GM08714 (cell line): ENCODE measurements around the gene SHB.

Experiments
- H3K4me3 ChIP-seq: fragments of 200-500 bp; sonication (Bioruptor generic); 2 replicates; pipeline ENCODE4 v1.5.1; 2014; ENCODE audit warnings: mild to moderate bottlenecking, low read length, inconsistent platforms
- ZNF274 ChIP-seq: IDR thresholded peaks from 2 replicates; pipeline ENCODE4 v1.6.1; 2012; ENCODE audit warnings: mild to moderate bottlenecking, low read depth, low read length

The SHB gene

GRCh38 chr9:38068701-38069628 lies at the start of gene SHB:
Gene SHB (minus strand): TSS chr9:38069227. CDS start chr9:38068645, 582 bp downstream.
- no peak for TF ChIP-seq ZNF274
- H3K4me3 ChIP-seq, result peak within 1 kb of the TSS; percentile 79

- H3K4me3 ChIP-seq, result no peak overlapping the region
- TF ChIP-seq ZNF274, result no peak
These were observed 48.6 kb upstream of the SHB start for GRCh38 chr9:38117651-38118050.

GRCh38 chr9:38114905-38115304 lies 45.9 kb upstream of the SHB start:
- no peak overlapping the region for H3K4me3 ChIP-seq
- TF ChIP-seq ZNF274, result no peak

GRCh38 chr9:38112456-38112855 lies 43.4 kb upstream of the SHB start:
- TF ChIP-seq ZNF274, result no peak

GRCh38 chr9:38112049-38112448 lies 43.0 kb upstream of the SHB start:
- no peak for TF ChIP-seq ZNF274
- H3K4me3 ChIP-seq, result no peak overlapping the region

More at GRCh38 chr9:38112456-38112855, 43.4 kb upstream of the SHB start:
- H3K4me3 ChIP-seq, result no peak overlapping the region

- no peak for TF ChIP-seq ZNF274
- no peak overlapping the region for H3K4me3 ChIP-seq
These were observed 41.4 kb upstream of the SHB start for GRCh38 chr9:38110476-38110875.

- no peak for TF ChIP-seq ZNF274
- no peak overlapping the region for H3K4me3 ChIP-seq
These were observed 40.6 kb upstream of the SHB start for GRCh38 chr9:38109601-38110000.

GRCh38 chr9:38108326-38108725 lies 39.3 kb upstream of the SHB start:
- no peak for TF ChIP-seq ZNF274
- H3K4me3 ChIP-seq, result no peak overlapping the region

- TF ChIP-seq ZNF274, result no peak
- no peak overlapping the region for H3K4me3 ChIP-seq
These were observed 38.8 kb upstream of the SHB start for GRCh38 chr9:38107811-38108304.

- no peak overlapping the region for H3K4me3 ChIP-seq
- TF ChIP-seq ZNF274, result no peak
These were observed 38.4 kb upstream of the SHB start for GRCh38 chr9:38107405-38107804.

- H3K4me3 ChIP-seq, result no peak overlapping the region
- no peak for TF ChIP-seq ZNF274
These were observed 37.5 kb upstream of the SHB start for GRCh38 chr9:38106488-38106887.

- no peak for TF ChIP-seq ZNF274
- H3K4me3 ChIP-seq, result no peak overlapping the region
These were observed 34.3 kb upstream of the SHB start for GRCh38 chr9:38103340-38103739.

GRCh38 chr9:38101423-38101822 lies 32.4 kb upstream of the SHB start:
- no peak for TF ChIP-seq ZNF274
- H3K4me3 ChIP-seq, result no peak overlapping the region

- no peak for TF ChIP-seq ZNF274
- H3K4me3 ChIP-seq, result no peak overlapping the region
These were observed 27.3 kb upstream of the SHB start for GRCh38 chr9:38096238-38096805.

GRCh38 chr9:38094165-38094564 lies 25.1 kb upstream of the SHB start:
- no peak for TF ChIP-seq ZNF274
- H3K4me3 ChIP-seq, result no peak overlapping the region
